ENCODE results near the gene COQ2. TPM values are rescaled to one million over a fixed set of nuclear protein-coding genes. Genes with fewer than 3 reads are reported as not detected.

COQ2 gene
- polyA plus RNA-seq, 1 of the 3 experiments (the other 2 are of a cell fraction): 14.8 TPM

Small RNA genes within 50 kb of the gene (small RNA-seq; reads per million reads assigned to genes)
- gene AC114781.3: 0 reads per million in 7 experiments

Other genes starting within 250 kb of the COQ2 start
- 32.2 and 33.9 TPM in 2 replicates for gene COPS4, start 249.6 kb downstream of the COQ2 start, polyA plus RNA-seq (2012; rRNA removed)
- 11.2 and 11.3 TPM in 2 replicates for gene PLAC8, start 170.1 kb downstream of the COQ2 start, polyA plus RNA-seq (2012; rRNA removed)
- 1.7 and 2.1 TPM in 2 replicates for gene HPSE, start 50.0 kb upstream of the COQ2 start, polyA plus RNA-seq (2012; rRNA removed)
- gene HELQ, start 171.0 kb upstream of the COQ2 start, polyA plus RNA-seq (2012; rRNA removed): 7.2 and 8.1 TPM in 2 replicates
- 19.7 and 22.2 TPM in 2 replicates for gene MRPS18C, start 171.3 kb upstream of the COQ2 start, polyA plus RNA-seq (2012; rRNA removed)
- 4.9 and 6.3 TPM in 2 replicates for gene ABRAXAS1, start 200.3 kb upstream of the COQ2 start, polyA plus RNA-seq (2012; rRNA removed)

Measured in SK-N-SH (cell line).